ENCODE results near the gene RSPO4. TPM values are rescaled to one million over a fixed set of nuclear protein-coding genes. Genes with fewer than 3 reads are reported as not detected.

Gene RSPO4
- total and polyA plus RNA-seq, 2 donors (not counting 3 experiments of a cell fraction or from before 2014, with no cell fraction given), result not detected

GRCh38 chr20:997486-997885 is 4.6 kb downstream of the RSPO4 start:
- no TSS peak for BruUV-seq (replicated peaks)
- Histone ChIP-seq H3K79me2 (ENCODE audit: control insufficient read depth, insufficient read depth, low read length) (no peaks in the 10 kb centered on the region), H3K36me3 (ENCODE audit: control insufficient read depth in 2 of 2, extremely low read depth in 1 of 2, insufficient read depth in 2 of 2, low read length in 2 of 2) (no peaks in the 10 kb centered on the region), H2AFZ (ENCODE audit: low read depth, low read length) (no peak overlapping the region), H3K9ac (replicated peaks; ENCODE audit: extremely low read depth, insufficient read depth, low read length) (no peak overlapping the region), H4K20me1 (replicated peaks; ENCODE audit: control insufficient read depth, extremely low read depth, insufficient read depth, low read length) (no peaks in the 10 kb centered on the region), H3K27ac (ENCODE audit: insufficient read depth, low read depth, low read length) (no peak overlapping the region), H3K4me3 (replicated peaks in 1 of 3; ENCODE audit: insufficient read depth in 1 of 3, low read depth in 1 of 3, low read length in 3 of 3) (no peak overlapping the region), H3K9me1 (replicated peaks; ENCODE audit: control insufficient read depth, extremely low read depth, insufficient read depth, low read length) (no peaks in the 10 kb centered on the region), H3K27me3 (ENCODE audit: control insufficient read depth in 2 of 2, insufficient read depth in 2 of 2, low read length in 2 of 2) (peaks cover 12 to 22% of the 10 kb centered on the region in 2 experiments), H3K9me3 (replicated peaks; ENCODE audit: control insufficient read depth, insufficient read depth, low read length) (no peaks in the 10 kb centered on the region), H3K4me1 (ENCODE audit: control insufficient read depth, extremely low read depth, insufficient read depth, low read length) (no peaks in the 10 kb centered on the region), H3K4me2 (ENCODE audit: insufficient read depth, low read length) (no peak overlapping the region)
- intact Hi-C loops (cut with micrococcal nuclease), result no loop called here
- TF ChIP-seq, protein P1, sequence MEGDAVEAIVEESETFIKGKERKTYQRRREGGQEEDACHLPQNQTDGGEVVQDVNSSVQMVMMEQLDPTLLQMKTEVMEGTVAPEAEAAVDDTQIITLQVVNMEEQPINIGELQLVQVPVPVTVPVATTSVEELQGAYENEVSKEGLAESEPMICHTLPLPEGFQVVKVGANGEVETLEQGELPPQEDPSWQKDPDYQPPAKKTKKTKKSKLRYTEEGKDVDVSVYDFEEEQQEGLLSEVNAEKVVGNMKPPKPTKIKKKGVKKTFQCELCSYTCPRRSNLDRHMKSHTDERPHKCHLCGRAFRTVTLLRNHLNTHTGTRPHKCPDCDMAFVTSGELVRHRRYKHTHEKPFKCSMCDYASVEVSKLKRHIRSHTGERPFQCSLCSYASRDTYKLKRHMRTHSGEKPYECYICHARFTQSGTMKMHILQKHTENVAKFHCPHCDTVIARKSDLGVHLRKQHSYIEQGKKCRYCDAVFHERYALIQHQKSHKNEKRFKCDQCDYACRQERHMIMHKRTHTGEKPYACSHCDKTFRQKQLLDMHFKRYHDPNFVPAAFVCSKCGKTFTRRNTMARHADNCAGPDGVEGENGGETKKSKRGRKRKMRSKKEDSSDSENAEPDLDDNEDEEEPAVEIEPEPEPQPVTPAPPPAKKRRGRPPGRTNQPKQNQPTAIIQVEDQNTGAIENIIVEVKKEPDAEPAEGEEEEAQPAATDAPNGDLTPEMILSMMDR (IDR thresholded peaks at IDR 0.05; ENCODE audit: extremely low read depth in 1 of 2, insufficient read depth in 1 of 2, low read depth in 1 of 2, low read length in 2 of 2), result no peak
- no peak for TF ChIP-seq MYC (IDR thresholded peaks at IDR 0.05; ENCODE audit: low read depth, low read length)
- TF ChIP-seq JUN (IDR thresholded peaks at IDR 0.05; ENCODE audit: borderline replicate concordance, insufficient read depth, insufficient read length, low read depth), result no peak
- TF ChIP-seq, protein P2, sequence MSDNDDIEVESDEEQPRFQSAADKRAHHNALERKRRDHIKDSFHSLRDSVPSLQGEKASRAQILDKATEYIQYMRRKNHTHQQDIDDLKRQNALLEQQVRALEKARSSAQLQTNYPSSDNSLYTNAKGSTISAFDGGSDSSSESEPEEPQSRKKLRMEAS (IDR thresholded peaks at IDR 0.05; ENCODE audit: insufficient read depth, insufficient read length), result no peak
- no peak for TF ChIP-seq POLR2AphosphoS5 (IDR thresholded peaks at IDR 0.05; ENCODE audit: insufficient read depth, low read depth, low read length)
- no peak for TF ChIP-seq GATA2 (IDR thresholded peaks at IDR 0.05; ENCODE audit: insufficient read depth, insufficient read length, low read depth, low read length)
- no peak for TF ChIP-seq EZH2 (IDR thresholded peaks at IDR 0.05; ENCODE audit: borderline replicate concordance, low read depth, low read length, severe bottlenecking)
- no peak for TF ChIP-seq POLR2A (IDR thresholded peaks at IDR 0.05; ENCODE audit: low read depth, low read length)
- TF ChIP-seq FOS (IDR thresholded peaks at IDR 0.05; ENCODE audit: borderline replicate concordance, insufficient read depth, low read length), result no peak
- FAIRE-seq, result no peak
- DNase-seq (ENCODE audit: low read depth, low spot score), result no peak
- POLR2A ChIA-PET, result interaction anchor here (0.6 kb wide), 1 partner anchor 9 kb away, joined by 3 read pairs; no protein-coding TSS in a partner anchor
- dilution Hi-C loops (cut with MboI; ENCODE audit: extremely low pct_ligation_motif_present, low sequenced_read_pairs), result no loop called here
- CTCF ChIA-PET, result no interaction called here
